ENCODE results near the gene IGFL1. TPM values are rescaled to one million over a fixed set of nuclear protein-coding genes. Genes with fewer than 3 reads are reported as not detected.
"Not testable (repeated sequence)": the region's sequence is repeated elsewhere in the genome, so short reads cannot be mapped to it uniquely, and the experiment has no call there.

Gene IGFL1
- total RNA-seq, 1 donor from 2014 or later, result not detected

- Mint-ChIP-seq H3K9me3 (ENCODE audit: unreplicated experiment) (no peaks in the 10 kb centered on the region), H3K4me1 (ENCODE audit: unreplicated experiment) (peaks cover 12% of the 10 kb centered on the region), H3K27me3 (ENCODE audit: unreplicated experiment) (peaks cover 5% of the 10 kb centered on the region), H3K27ac (ENCODE audit: unreplicated experiment) (no peak overlapping the region), H3K4me3 (ENCODE audit: unreplicated experiment) (no peak overlapping the region), H3K36me3 (ENCODE audit: low read depth, unreplicated experiment) (no peaks in the 10 kb centered on the region)
- DNase-seq (ENCODE audit: low spot score), result no peak
- TF ChIP-seq CTCF (IDR thresholded peaks at IDR 0.05; ENCODE audit: unreplicated experiment), result no peak
Observed at GRCh38 chr19:46206682-46207081, 22.9 kb upstream of the IGFL1 start.

- H3K27ac Mint-ChIP-seq (ENCODE audit: unreplicated experiment); H3K27me3 Mint-ChIP-seq (ENCODE audit: unreplicated experiment): not testable (repeated sequence)
Observed at GRCh38 chr19:46207858-46208257, 21.7 kb upstream of the IGFL1 start.

GRCh38 chr19:46209051-46209450, 20.5 kb upstream of the IGFL1 start:
- Mint-ChIP-seq H3K9me3 (ENCODE audit: unreplicated experiment) (no peaks in the 10 kb centered on the region), H3K27me3 (ENCODE audit: unreplicated experiment) (peaks cover 5% of the 10 kb centered on the region), H3K4me1 (ENCODE audit: unreplicated experiment) (peaks cover 25% of the 10 kb centered on the region), H3K36me3 (ENCODE audit: low read depth, unreplicated experiment) (no peaks in the 10 kb centered on the region), H3K27ac (ENCODE audit: unreplicated experiment) (no peak overlapping the region), H3K4me3 (ENCODE audit: unreplicated experiment) (no peak overlapping the region)
- DNase-seq (ENCODE audit: low spot score), result no peak
- no peak for TF ChIP-seq CTCF (IDR thresholded peaks at IDR 0.05; ENCODE audit: unreplicated experiment)

More at GRCh38 chr19:46207858-46208257, 21.7 kb upstream of the IGFL1 start:
- peaks cover 24% of the 10 kb centered on the region for H3K4me1 Mint-ChIP-seq (ENCODE audit: unreplicated experiment)
- not testable (repeated sequence) for DNase-seq (ENCODE audit: low spot score); H3K9me3 Mint-ChIP-seq (ENCODE audit: unreplicated experiment); H3K4me3 Mint-ChIP-seq (ENCODE audit: unreplicated experiment); H3K36me3 Mint-ChIP-seq (ENCODE audit: low read depth, unreplicated experiment)

- H3K9me3 Mint-ChIP-seq (ENCODE audit: unreplicated experiment), result no peaks in the 10 kb centered on the region
- no peak for DNase-seq (ENCODE audit: low spot score)
Observed at GRCh38 chr19:46209472-46209871, 20.1 kb upstream of the IGFL1 start.

GRCh38 chr19:46210669-46211068, 18.9 kb upstream of the IGFL1 start:
- peaks cover 5% of the 10 kb centered on the region for H3K27me3 Mint-ChIP-seq (ENCODE audit: unreplicated experiment)
- H3K27ac Mint-ChIP-seq (ENCODE audit: unreplicated experiment), result no peak overlapping the region
- no peak for DNase-seq (ENCODE audit: low spot score)
- H3K36me3 Mint-ChIP-seq (ENCODE audit: low read depth, unreplicated experiment), result no peaks in the 10 kb centered on the region
- H3K4me3 Mint-ChIP-seq (ENCODE audit: unreplicated experiment), result no peak overlapping the region
- H3K4me1 Mint-ChIP-seq (ENCODE audit: unreplicated experiment), result peaks cover 25% of the 10 kb centered on the region
- TF ChIP-seq CTCF (IDR thresholded peaks at IDR 0.05; ENCODE audit: unreplicated experiment), result no peak
- no peaks in the 10 kb centered on the region for H3K9me3 Mint-ChIP-seq (ENCODE audit: unreplicated experiment)

More at GRCh38 chr19:46209472-46209871, 20.1 kb upstream of the IGFL1 start:
- no peak for TF ChIP-seq CTCF (IDR thresholded peaks at IDR 0.05; ENCODE audit: unreplicated experiment)
- peaks cover 25% of the 10 kb centered on the region for H3K4me1 Mint-ChIP-seq (ENCODE audit: unreplicated experiment)
- H3K36me3 Mint-ChIP-seq (ENCODE audit: low read depth, unreplicated experiment), result no peaks in the 10 kb centered on the region
- no peak overlapping the region for H3K27ac Mint-ChIP-seq (ENCODE audit: unreplicated experiment)
- H3K4me3 Mint-ChIP-seq (ENCODE audit: unreplicated experiment), result no peak overlapping the region
- H3K27me3 Mint-ChIP-seq (ENCODE audit: unreplicated experiment), result peaks cover 5% of the 10 kb centered on the region
